GM19023 (cell line): ENCODE data around the gene RTL10.
"Not testable (repeated sequence)": the region's sequence is repeated elsewhere in the genome, so short reads cannot be mapped to it uniquely, and the experiment has no call there.

Experiments used
- ATAC-seq: cut with Tn5 transposase; IDR thresholded peaks from one replicate; pipeline ENCODE4 v1.9.1; 2021; ENCODE audit warnings: mild to moderate bottlenecking, moderate library complexity; ENCODE audit not compliant: unreplicated experiment

The RTL10 gene

DNA sequence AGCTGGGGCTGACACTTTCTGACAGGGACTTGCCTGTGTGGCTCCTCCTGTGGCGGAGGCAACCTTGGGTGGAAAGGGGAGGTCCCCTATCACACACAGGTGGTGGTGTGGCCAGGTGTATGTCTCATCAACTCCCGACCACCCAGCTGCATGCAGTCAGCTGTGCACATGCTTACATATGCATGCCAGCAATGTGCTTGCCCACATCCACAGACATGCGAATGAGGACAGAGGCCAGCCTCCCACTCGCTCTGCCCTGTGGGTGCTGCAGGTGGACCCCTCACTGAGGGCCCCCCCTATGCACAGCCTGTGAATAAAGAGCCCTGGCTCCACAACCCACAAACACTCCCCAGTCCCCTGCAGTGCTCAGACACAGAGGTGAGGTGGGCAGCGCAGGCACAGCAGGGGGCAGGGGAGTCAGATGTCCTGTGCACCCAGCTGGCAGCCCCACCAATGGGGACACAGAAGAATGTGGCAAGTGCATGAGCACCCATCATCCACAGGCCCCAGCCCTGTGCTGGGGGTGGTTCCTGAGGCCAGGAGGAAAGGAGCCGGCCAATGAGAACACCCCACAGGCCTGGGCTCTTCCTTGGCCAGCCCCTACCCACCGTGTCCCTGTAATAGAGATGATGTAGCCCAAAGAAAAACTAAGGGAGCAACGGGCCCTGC, 9.5 kb downstream of the RTL10 start:
- ATAC-seq, result no peak

DNA sequence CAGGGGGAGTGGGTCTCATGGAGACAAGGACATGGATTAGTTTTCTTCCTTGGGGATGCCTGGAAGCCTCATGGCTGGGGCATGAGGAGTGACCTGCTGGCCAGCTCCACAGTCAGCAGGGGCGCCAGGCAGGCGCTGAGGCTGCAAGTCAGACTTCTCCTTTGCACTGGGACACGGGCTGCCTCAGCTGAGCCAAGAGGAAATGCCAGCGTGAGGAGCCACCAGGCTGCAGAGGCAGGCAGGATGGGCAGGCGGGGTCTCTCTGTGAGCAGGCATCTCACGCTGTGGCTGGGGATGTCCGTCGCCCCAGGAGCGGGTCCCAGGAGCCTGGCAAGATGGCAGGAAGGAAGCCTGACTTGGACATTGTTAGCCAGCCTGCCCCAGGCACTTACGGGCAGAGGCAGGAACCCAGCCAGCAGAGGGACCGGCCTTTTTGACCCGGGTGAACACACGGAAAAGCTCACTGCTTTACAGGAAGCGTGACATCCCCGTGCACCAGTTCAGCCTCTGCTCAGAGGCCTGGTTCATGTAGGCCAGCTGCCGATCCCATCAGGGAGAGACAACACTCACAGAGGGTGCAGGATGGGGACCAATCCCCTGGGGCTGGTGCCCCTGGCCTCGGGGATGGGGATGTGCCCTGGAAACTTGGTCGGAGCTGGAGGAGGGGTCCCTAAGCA, 10.2 kb downstream of the RTL10 start:
- no peak for ATAC-seq

DNA sequence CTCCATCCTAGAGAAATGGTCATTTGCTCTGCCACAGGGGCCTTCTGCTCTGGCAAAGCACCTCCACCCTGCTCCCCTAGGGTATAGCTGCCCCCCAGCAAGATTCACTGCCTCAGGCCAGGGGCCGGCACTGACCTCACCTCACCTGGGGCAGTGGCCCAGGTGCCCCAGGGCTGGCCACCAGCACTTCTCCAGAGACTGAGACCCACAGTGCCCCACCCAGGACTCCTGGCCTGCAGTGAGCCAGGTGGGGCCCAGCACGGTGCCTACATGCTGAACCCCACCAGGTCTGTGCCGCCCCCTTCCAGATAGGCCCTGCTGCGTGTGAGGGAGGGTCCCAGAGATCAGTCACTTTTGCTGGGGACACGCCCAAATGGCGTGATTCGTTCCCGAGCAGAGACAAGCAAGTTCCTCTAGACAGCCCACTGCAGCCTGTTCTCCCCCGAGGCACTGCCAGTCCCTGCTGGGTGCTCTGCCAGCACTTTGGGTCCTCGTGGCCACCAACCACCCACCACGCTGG, 10.8 kb downstream of the RTL10 start:
- no peak for ATAC-seq

DNA sequence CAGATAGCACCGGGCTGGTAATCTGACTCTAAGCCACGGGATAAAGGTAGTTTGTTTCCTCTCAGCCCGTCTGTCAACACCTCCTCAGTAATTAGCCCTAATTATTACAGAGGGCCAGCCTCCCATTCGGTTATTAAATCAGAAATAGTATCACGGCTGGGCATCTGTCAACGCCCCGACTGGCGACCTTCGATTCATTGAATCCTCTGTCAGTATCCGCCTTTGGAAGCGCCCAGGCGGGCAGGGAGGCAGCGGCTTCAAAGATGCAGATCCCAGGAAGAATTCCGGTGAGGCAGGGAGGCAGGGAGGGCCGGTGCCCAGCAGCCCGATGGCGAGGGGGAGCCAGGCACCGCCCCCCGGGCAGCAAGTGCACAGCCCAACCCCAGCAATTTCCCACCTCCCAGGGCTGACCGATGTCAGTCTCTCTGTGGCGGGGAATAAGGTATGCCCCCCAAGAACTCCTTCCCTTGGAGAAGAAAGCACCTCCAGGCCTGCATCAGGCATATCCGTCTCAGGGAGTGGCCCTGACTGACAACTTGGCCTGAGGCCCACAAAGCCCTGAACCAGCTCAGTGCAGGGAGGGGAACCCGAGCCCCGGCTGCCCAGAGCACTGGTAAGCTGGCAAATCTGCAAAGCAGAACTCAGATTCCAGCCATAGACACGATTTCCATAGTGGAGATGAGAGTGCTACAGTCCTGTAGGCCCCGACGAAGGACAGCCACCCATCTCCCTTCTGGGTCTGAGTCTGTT, 11.4 kb downstream of the RTL10 start:
- no peak for ATAC-seq

DNA sequence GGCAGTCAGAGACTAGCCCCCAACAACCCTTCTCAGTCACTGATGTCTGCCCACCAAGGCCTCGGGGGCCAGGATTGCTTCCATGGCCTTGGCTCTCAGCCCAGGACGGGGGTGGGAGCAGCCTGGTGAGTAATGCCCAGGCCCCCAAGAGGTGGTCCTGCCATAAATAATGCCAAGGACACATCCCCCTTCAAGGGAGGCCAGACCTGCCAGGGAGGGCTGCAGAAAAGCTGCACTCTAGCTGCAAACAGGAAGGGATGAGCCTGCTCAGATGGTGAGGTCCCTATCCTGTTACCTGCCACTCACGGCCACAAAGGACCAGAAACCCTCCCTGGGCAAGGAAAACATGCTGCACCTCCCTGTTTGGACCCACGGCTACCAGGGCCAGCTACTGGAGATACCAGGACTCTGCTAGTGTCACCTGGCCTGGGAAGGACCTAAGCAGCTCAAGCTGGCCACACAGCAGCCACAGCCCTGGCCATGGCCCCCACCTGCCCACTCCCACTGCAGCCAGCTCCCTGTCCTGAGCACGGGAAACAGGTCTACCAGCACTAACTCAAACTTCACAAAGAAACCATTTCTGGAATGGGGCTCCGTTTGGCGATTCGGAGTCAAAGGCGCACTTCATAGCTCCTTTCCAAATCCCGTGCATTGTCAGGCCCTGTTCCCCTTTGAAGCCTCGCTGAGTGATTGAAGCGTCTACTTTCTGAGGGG, 12.1 kb downstream of the RTL10 start:
- ATAC-seq, result no peak

DNA sequence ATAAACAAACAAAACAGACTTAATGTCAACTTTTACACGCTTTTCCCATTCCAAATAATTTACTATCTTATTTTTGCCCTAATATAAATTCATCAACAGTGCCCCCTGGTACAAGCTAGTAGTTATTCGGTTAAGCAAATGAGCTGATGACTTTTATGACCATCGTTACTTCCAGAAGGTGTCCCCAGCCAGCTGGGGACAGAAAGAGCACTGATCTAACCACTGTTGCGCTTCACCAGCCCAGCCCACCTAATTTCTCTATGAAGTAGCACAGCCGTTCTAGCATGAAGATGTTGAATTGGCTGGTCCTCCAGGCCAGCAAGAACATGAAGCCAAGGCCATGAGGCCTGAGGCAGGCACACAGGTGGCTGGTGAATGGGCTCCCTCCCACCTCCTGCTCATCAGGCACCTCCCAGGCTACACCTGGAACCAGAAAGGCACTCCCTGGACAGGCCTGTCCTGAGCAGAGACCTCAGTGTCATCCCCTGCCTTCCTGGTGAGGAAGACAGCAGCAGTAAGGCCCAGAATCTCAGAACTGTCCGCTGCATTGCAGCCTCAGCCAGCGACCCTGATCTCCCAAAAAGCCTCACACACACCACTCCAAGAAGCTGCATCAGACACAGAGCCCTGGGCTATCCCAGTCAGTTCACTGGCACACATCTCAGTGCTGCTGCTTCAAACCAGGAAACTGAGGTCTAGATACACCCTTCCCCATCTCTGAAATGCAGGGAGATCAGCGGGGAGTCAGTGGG, 12.9 kb downstream of the RTL10 start:
- no peak for ATAC-seq

DNA sequence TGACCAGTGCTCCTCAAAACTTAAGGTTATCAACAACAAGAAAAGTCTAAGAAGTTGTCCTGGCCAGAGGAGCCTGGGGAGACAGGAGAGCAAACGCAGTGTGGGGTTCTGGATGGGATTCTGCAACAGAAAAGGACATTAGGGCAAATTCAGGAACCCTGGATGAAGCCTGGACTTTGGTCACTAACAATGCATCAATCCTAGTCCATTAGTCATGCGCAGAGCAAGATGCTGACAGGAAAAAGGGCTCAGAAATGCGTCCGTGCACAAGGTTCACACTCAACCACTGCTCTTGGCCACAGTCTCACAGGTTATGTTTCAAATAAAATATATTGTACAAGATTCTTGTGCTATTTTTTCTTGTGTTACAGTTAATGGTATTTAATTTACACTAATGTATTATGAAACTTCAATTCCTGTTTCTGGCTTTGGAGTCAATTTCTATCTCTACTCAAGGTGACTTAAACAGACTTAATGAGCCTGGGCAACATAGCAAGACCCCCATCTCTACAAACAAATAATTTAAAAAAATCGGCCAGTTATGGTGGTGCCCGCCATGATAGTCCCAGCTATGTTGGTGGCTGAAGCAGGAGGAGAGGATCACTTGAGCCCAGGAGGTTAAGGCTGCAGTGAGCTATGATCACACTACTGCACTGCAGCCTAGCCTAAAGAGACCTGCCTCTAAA, 13.6 kb downstream of the RTL10 start:
- ATAC-seq, result no peak

DNA sequence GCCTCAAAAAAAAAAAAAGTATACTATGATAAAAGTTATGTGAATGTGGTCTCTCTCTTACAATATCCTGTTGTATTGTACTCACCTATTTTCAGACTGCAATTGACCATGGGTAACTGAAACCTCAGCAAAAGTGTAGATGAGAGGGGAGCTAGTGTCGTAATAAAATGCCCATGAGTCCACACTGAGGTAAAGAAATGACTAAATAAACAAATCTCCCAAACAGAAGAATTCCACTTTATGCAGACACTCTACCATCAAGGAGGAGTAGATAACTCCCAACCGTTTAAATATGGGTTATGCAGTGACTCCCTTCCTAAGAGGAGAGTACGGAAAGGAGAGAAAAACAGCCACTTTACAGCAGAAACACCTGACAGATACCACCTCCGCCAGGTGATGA, 14.6 kb downstream of the RTL10 start:
- no peak for ATAC-seq

DNA sequence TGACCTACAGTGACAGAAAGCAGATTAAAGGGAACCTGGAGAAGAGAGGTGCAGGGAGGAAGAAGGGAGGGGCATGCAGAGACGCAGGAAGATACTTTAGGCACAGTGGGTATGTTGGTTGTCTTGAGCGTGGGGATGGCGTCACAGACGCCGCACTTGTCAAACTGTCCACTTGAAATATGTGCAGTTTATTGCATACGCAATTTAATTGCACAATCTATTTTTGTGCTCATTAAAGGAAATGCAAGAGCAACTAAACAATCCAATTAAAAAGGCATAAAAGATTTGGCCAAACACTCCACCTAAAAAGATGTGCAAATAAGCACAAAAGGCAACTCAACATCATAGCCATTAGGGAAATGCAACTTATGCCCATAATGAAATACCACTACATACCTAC, 16.8 kb downstream of the RTL10 start:
- ATAC-seq, result no peak

DNA sequence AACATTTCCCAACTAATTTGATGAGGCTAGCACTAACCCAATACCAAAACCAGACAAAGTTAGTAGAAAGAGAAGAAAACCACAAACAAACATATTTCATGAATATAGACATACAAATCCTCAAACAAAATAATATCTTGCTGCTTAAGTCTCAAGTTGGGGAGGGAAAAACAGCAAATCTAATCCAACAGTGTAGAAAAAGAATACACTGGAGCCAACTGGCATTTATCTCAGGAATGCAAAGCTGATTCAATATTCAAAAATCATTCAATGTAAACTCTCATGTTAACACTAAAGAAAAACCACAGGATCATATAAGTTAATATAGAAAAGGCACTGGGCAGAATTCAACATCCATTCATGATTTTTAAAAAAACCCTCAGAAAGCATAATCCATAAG, 18.2 kb downstream of the RTL10 start:
- no peak for ATAC-seq

DNA sequence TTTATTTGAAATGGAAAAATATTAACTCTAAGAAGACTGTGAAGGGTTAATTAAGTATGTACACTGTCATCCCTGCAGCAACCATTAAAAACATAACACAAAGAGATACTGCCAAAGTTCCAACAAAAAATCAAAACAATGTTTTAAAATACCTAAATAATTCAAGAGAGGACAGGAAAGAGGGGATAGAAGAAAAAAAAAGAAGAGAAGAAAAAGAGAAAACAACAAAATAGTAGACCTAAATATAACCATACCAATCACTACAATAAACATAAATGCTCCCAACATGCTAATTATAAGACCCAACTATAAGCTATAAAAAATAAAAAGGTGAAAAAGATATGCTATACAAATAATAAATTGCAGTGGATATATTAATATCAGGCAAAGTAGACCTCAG, 20.1 kb downstream of the RTL10 start:
- no peak for ATAC-seq

DNA sequence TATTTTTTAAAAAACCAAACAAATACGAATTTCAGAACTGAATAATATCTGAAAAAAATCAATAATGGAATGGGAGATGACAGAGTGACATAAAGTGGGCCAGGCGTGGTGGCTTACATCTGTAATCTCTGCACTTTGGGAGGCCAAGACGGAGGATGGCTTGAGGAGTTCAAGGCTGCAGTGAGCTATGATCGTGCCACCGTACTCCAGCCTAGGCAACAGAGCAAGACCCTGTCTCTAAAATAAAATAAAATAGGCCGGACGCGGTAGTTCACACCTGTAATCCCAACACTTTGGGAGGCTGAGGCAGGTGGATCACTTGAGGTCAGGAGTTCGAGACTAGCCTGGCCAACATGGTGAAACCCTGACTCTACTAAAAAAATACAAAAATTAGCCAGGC, 21.3 kb downstream of the RTL10 start:
- not testable (repeated sequence) for ATAC-seq

DNA sequence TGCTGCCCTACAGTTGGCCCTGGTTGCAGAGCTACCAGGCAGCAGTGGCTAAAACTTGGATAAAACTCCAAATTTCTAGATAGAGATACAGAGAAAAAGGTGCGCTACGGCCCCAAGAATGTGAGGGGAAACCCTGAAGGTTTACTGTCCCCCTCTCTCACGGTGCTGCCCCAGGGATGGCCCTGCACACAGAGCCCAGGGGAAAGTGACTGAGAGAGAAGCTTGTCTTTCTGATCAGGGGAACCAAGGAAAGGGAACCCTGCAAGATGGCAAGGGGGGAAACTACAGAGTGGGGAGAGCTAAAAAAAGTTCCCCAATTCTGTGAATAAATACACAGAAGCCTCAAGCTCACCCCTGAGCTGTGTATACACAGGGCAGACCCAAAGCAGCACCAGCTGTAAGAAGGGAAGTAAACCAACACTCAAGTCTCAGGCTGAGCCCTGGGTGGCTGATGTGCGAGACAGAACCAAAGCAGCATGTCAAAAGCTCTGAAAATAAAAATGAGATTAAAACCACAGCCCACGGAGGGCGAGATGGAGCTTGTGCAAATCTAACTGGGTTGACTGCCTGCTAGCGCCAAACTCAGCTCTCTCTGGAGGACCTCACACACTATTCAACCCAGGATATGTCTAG, 22.1 kb downstream of the RTL10 start:
- ATAC-seq, result no peak

DNA sequence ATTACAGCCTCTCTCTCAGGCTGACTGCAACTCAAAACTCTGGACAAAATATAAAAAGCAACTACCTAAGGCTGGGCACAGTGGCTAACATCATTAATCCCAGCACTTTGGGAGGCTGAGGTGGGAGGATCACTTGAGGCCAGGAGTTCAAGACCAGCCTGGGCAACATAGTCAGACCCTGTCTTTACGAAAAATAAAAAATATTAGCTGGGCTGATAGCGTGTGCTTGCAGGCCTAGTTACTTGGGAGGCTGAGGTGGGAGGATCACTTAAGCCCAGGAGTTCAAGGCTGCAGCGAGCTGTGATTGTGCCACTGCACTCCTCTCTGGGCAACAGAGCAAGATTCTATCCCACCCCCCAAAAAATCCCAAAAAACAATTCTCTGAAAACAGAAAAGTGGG, 22.7 kb downstream of the RTL10 start:
- not testable (repeated sequence) for ATAC-seq

DNA sequence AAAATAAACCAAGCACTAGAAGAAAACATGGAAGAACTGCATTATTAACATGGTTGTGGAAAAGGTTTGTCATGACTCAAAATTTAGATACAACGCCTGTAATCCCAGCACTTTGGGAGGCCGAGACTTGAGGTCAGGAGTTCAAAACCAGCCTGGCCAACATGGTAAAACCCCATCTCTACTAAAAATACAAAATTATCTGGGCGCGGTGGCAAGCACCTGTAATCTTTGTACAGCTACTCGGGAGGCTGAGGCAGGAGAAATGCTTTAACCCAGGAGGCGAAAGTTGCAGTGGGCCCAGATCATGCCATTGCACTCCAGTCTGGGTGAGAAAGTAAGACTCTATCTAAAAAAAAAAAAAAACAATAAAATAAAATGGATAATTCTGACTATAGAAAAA, 23.7 kb downstream of the RTL10 start:
- ATAC-seq, result no peak

DNA sequence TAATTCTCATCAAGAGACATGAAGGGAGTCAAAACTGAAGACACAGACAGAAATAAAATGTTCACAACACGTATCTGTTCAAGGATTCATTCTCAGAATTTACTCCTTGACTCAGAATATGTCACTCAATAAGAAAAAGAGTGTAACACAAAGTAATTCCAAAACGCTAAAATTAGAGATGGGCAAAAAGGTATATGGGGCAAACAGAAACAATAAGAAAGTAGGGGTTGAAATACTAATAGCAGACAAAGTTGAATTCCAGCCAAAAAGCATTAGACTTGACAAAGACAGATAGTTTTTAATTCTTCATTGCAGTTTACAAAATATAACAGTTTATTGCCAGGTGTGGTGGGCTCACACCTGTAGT, 26.7 kb downstream of the RTL10 start:
- ATAC-seq, result no peak

DNA sequence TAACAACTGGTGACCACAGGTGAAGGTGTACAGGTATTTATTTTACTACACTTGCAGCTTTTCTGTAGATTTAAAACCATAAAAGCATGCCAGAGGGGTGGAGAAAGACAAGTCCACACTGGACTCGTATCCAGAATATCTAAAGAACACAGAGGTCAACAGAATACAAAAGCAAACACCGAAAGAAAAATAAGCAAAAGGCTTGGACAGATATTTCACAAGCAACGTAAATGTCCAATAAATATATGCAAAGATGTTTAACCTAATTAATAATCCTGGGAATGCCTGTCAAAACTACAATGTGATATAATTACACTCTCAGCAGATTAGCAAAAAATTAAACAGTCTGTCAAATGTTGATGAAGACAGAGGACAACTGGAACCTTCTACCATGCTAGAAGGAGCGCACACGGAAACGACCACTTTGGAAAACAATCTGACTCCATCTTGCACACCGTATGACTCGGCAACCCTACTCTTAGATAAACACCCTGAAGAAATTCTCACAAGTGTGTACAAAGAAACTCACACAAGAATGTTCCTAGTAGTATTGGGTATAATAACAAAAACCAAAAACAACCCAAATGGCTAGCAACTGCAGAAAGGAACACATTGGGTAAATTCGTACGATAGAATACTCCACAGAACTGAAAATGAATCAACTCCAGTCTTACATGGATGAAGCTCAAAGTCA, 27.2 kb downstream of the RTL10 start:
- ATAC-seq, result no peak

DNA sequence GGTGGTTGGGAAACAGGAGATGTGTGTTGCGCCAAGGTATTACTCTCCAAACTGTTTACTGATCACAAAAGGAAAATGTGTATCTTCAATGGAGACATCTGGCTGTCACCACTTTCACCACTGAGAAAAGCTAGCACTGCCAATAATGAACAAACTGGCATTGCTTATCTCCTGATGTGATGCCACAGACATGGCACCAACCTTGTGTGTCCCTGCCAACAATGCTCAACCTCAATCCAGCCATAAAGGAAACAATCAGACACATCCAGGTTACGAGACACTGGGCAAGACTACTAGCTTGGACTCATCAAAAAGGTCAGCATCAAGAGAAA, 28.1 kb downstream of the RTL10 start:
- ATAC-seq, result no peak
